ENCODE results near the gene PDE8B. TPM values are rescaled to one million over a fixed set of nuclear protein-coding genes. Genes with fewer than 3 reads are reported as not detected.
A peak's percentile ranks its signal among the peaks of the same experiment; 100 is the strongest.
"Not testable (repeated sequence)": the region's sequence is repeated elsewhere in the genome, so short reads cannot be mapped to it uniquely, and the experiment has no call there.

Gene PDE8B
- total RNA-seq, 1 donor from 2014 or later: 2.9 TPM

DNA sequence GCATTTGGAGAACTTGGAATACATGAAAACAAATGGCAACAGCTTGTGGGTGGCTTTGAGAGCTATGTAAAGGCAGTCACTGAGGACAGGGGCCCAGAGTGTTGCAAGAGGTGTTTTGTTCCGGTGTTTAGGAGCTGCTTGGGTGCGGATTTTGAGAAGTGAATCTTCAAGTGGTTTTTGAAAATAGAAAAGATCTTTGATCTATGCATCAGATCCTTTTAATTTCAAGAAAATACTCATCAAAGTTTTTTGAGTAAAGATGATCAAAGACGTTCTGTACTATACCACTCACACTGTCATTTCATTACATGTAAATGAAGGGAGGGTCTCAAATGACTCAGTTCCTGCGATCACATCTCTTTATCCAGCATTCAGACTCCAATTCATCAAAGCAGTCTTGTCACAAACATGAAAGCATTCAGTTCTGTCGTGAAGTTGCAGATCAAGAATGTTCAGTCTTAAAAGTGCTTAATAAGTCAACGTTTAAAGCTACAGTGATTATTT, 169.1 kb downstream of the PDE8B start:
- Mint-ChIP-seq H3K36me3 (peaks cover 2% of the 10 kb centered on the region), H3K27me3 (ENCODE audit: low read depth) (no peaks in the 10 kb centered on the region), H3K27ac (peak overlapping the region; percentile 86), H3K4me3 (no peak overlapping the region), H3K4me1 (peaks cover 41% of the 10 kb centered on the region), H3K9me3 (peaks cover 17% of the 10 kb centered on the region)
- TF ChIP-seq, protein P1, sequence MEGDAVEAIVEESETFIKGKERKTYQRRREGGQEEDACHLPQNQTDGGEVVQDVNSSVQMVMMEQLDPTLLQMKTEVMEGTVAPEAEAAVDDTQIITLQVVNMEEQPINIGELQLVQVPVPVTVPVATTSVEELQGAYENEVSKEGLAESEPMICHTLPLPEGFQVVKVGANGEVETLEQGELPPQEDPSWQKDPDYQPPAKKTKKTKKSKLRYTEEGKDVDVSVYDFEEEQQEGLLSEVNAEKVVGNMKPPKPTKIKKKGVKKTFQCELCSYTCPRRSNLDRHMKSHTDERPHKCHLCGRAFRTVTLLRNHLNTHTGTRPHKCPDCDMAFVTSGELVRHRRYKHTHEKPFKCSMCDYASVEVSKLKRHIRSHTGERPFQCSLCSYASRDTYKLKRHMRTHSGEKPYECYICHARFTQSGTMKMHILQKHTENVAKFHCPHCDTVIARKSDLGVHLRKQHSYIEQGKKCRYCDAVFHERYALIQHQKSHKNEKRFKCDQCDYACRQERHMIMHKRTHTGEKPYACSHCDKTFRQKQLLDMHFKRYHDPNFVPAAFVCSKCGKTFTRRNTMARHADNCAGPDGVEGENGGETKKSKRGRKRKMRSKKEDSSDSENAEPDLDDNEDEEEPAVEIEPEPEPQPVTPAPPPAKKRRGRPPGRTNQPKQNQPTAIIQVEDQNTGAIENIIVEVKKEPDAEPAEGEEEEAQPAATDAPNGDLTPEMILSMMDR (IDR thresholded peaks at IDR 0.05; ENCODE audit: unreplicated experiment): no peak
- DNase-seq (ENCODE audit: low spot score in 2 of 2, unreplicated experiment in 2 of 2): no peak

- TF ChIP-seq, protein P1 (IDR thresholded peaks at IDR 0.05; ENCODE audit: unreplicated experiment): no peak
- Mint-ChIP-seq H3K4me3 (no peak overlapping the region), H3K27me3 (ENCODE audit: low read depth) (no peaks in the 10 kb centered on the region), H3K4me1 (peaks cover 41% of the 10 kb centered on the region), H3K27ac (peak overlapping the region; percentile 54), H3K36me3 (peaks cover 2% of the 10 kb centered on the region), H3K9me3 (peaks cover 24% of the 10 kb centered on the region)
- no peak for DNase-seq (ENCODE audit: low spot score in 2 of 2, unreplicated experiment in 2 of 2)
Observed at GRCh38 chr5:77380636-77381035, 170.2 kb downstream of the PDE8B start.

DNA sequence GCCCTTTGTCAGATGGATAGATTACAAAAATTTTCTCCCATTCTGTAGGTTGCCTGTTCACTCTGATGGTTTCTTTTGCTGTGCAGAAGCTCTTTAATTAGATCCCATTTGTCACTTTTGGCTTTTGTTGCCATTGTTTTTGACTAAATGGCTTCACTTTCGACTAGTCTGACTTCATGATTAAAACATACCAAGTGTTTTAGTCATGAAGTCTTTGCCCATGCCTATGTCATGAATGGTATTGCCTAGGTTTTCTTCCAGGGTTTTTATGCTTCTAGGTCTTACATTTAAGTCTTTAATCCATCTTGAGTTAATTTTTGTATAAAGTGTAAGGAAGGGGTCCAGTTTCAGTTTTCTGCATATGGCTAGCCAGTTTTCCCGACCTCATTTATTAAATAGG, 172.9 kb downstream of the PDE8B start:
- Mint-ChIP-seq H3K9me3 (peaks cover 37% of the 10 kb centered on the region), H3K4me1 (peaks cover 30% of the 10 kb centered on the region)
- not testable (repeated sequence) for DNase-seq (ENCODE audit: low spot score in 2 of 2, unreplicated experiment in 2 of 2); H3K27me3 Mint-ChIP-seq (ENCODE audit: low read depth); H3K36me3 Mint-ChIP-seq; H3K4me3 Mint-ChIP-seq; H3K27ac Mint-ChIP-seq

- DNase-seq (ENCODE audit: low spot score in 2 of 2, unreplicated experiment in 2 of 2); H3K4me1 Mint-ChIP-seq; H3K36me3 Mint-ChIP-seq; H3K27ac Mint-ChIP-seq; H3K4me3 Mint-ChIP-seq; H3K27me3 Mint-ChIP-seq (ENCODE audit: low read depth): not testable (repeated sequence)
- H3K9me3 Mint-ChIP-seq: peaks cover 37% of the 10 kb centered on the region
Observed at GRCh38 chr5:77386340-77386739, 175.9 kb downstream of the PDE8B start.

- DNase-seq (ENCODE audit: low spot score in 2 of 2, unreplicated experiment in 2 of 2): no peak
- Mint-ChIP-seq H3K27me3 (ENCODE audit: low read depth) (no peaks in the 10 kb centered on the region), H3K4me1 (peaks cover 5% of the 10 kb centered on the region), H3K9me3 (peaks cover 19% of the 10 kb centered on the region), H3K36me3 (peaks cover 2% of the 10 kb centered on the region), H3K27ac (no peak overlapping the region), H3K4me3 (no peak overlapping the region)
- TF ChIP-seq, protein P1 (IDR thresholded peaks at IDR 0.05; ENCODE audit: unreplicated experiment): no peak
Observed at GRCh38 chr5:77389746-77390145, 179.3 kb downstream of the PDE8B start.

DNA sequence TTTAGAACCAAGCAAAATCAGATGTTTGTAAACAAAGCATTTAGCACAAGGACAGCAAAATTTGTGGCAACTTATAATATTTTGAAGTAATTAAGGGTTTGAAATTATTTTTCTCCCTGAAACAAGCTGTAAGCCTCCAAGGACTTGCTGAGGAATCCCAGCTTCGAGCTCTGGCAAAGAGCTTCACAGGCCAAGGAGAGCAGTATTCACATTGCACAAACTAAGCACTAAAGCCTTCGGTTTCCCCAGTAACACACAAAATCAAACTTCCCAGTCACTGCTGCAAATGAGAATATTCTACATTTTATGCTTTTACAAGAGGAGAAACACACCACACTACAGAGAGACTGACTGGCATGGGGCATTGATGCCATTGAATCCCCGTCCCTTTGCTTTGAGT, 179.7 kb downstream of the PDE8B start:
- H3K36me3 Mint-ChIP-seq: peaks cover 2% of the 10 kb centered on the region
- peaks cover 5% of the 10 kb centered on the region for H3K4me1 Mint-ChIP-seq
- no peak for DNase-seq (ENCODE audit: low spot score in 2 of 2, unreplicated experiment in 2 of 2)
- H3K9me3 Mint-ChIP-seq: peaks cover 16% of the 10 kb centered on the region
- no peak overlapping the region for H3K27ac Mint-ChIP-seq
- no peak overlapping the region for H3K4me3 Mint-ChIP-seq
- TF ChIP-seq, protein P1 (IDR thresholded peaks at IDR 0.05; ENCODE audit: unreplicated experiment): no peak
- no peaks in the 10 kb centered on the region for H3K27me3 Mint-ChIP-seq (ENCODE audit: low read depth)

DNA sequence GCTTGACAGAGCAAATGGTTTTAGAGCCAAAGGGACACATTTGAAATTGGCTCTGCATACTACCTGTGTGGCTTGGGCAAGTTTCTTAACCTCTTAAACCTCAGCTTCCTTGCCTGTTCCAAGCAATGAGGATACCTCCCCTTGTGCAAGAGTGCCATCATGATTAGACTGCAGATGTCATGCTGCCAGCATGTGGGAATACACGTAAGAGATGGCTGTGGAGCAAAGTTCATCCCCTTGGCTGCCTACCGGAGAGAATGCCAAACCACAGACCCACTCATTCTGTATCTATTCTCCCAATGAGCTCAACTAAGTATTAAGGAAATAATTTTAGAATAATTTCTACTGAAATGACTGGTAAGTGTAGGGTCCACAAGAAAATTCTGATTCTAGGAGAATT, 180.3 kb downstream of the PDE8B start:
- H3K9me3 Mint-ChIP-seq: peaks cover 13% of the 10 kb centered on the region
- no peaks in the 10 kb centered on the region for H3K27me3 Mint-ChIP-seq (ENCODE audit: low read depth)
- H3K27ac Mint-ChIP-seq: no peak overlapping the region
- no peak for DNase-seq (ENCODE audit: low spot score in 2 of 2, unreplicated experiment in 2 of 2)
- TF ChIP-seq, protein P1 (IDR thresholded peaks at IDR 0.05; ENCODE audit: unreplicated experiment): no peak
- no peak overlapping the region for H3K4me3 Mint-ChIP-seq
- peaks cover 2% of the 10 kb centered on the region for H3K36me3 Mint-ChIP-seq
- H3K4me1 Mint-ChIP-seq: peaks cover 6% of the 10 kb centered on the region

Data from mesothelial cell of epicardium (in vitro differentiated cells).